Measurements from ENCODE around the gene NCOA3. TPM values are rescaled to one million over a fixed set of nuclear protein-coding genes. Genes with fewer than 3 reads are reported as not detected.
"Not testable (repeated sequence)": the region's sequence is repeated elsewhere in the genome, so short reads cannot be mapped to it uniquely, and the experiment has no call there.

The NCOA3 gene
- total and polyA plus RNA-seq, 7 donors, result 4.8 to 51.0 (median 22.8) TPM

GRCh38 chr20:47493175-47493962, 8.3 kb upstream of the NCOA3 start:
- TF ChIP-seq, protein P1, sequence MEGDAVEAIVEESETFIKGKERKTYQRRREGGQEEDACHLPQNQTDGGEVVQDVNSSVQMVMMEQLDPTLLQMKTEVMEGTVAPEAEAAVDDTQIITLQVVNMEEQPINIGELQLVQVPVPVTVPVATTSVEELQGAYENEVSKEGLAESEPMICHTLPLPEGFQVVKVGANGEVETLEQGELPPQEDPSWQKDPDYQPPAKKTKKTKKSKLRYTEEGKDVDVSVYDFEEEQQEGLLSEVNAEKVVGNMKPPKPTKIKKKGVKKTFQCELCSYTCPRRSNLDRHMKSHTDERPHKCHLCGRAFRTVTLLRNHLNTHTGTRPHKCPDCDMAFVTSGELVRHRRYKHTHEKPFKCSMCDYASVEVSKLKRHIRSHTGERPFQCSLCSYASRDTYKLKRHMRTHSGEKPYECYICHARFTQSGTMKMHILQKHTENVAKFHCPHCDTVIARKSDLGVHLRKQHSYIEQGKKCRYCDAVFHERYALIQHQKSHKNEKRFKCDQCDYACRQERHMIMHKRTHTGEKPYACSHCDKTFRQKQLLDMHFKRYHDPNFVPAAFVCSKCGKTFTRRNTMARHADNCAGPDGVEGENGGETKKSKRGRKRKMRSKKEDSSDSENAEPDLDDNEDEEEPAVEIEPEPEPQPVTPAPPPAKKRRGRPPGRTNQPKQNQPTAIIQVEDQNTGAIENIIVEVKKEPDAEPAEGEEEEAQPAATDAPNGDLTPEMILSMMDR (IDR thresholded peaks at IDR 0.05), result no peak
- no peak for TF ChIP-seq POLR2A (IDR thresholded peaks at IDR 0.05)
- TF ChIP-seq POLR2AphosphoS5 (IDR thresholded peaks at IDR 0.05), result peak in 3 of 4 donors; percentile 31 to 43 (median 38)
- TF ChIP-seq EP300 (IDR thresholded peaks at IDR 0.05), result no peak
- Histone ChIP-seq H3K4me3 (peak overlapping the region in 2 of 4 donors; percentile 4 to 5), H3K27ac (peak overlapping the region; percentile 61 to 77 (median 75)), H3K36me3 (no peaks in the 10 kb centered on the region), H3K4me1 (peaks cover 0 to 21% (median 16%) of the 10 kb centered on the region in 4 donors), H3K9me3 (no peaks in the 10 kb centered on the region), H3K27me3 (no peaks in the 10 kb centered on the region)
- intact Hi-C loops (cut with DNase I), result no loop called here
- WGBS, 2 donors, result 5 to 17% methylated on average over 3 of the region's 3 CpGs
- DNase-seq, result peak; percentile 95

DNA sequence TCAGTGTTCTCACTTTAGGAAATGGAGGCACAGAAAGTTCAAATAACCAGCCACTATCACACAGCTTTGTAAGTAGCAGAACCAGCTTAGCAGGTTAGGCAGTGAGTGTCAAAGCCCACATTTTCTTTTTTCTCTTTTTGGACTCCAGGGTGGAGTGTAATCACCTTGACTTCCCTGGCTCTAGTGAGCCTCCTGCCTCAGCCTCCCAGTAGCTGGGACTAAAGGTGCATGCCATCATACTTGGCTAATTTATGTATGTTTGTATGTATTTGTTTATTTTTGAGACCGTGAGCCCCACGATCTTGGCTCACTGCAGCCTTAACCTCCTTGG, 7.8 kb upstream of the NCOA3 start:
- peak overlapping the region; percentile 19 to 77 (median 75) for H3K27ac ChIP-seq
- WGBS, 2 donors, result 15 to 54% methylated on average over 2 of the region's 2 CpGs
- no peak overlapping the region for H3K4me3 ChIP-seq
- H3K9me3 ChIP-seq, result no peaks in the 10 kb centered on the region
- no peak for TF ChIP-seq POLR2AphosphoS5 (IDR thresholded peaks at IDR 0.05)
- TF ChIP-seq EP300 (IDR thresholded peaks at IDR 0.05), result no peak
- TF ChIP-seq, protein P1 (IDR thresholded peaks at IDR 0.05), result no peak
- no peak for TF ChIP-seq POLR2A (IDR thresholded peaks at IDR 0.05)
- intact Hi-C loops (cut with DNase I), result no loop called here
- H3K27me3 ChIP-seq, result no peaks in the 10 kb centered on the region
- peaks cover 0 to 21% (median 16%) of the 10 kb centered on the region in 4 donors for H3K4me1 ChIP-seq
- H3K36me3 ChIP-seq, result no peaks in the 10 kb centered on the region
- no peak for DNase-seq

GRCh38 chr20:47494606-47495005, 7.1 kb upstream of the NCOA3 start:
- H3K27me3 ChIP-seq; DNase-seq; intact Hi-C loops (cut with DNase I); H3K9me3 ChIP-seq; H3K36me3 ChIP-seq; H3K4me3 ChIP-seq: not testable (repeated sequence)
- 89 to 91% methylated on average over 11 of the region's 11 CpGs for WGBS, 2 donors
- H3K4me1 ChIP-seq, result peaks cover 0 to 21% (median 16%) of the 10 kb centered on the region in 4 donors
- H3K27ac ChIP-seq, result peak overlapping the region in 1 of 4 donors; percentile 77

DNA sequence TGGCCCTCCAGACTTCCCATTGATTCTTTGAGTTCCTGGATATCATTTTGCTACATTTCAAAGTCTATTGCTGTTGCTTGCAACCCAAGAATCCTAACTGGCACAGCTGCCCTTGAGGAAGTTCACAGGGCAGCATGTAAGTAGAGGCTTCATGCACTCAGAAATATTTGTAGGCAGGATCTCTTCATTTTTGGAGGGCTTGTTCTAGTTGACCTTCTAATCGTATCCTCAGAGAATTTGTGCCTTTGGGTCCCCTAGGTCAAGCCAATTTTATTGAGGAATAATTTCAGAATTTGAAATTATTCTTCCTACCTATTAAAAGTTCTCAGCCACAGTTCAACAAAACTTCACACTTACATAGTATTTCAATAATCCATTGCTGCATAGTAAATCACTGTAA, 5.6 kb upstream of the NCOA3 start:
- DNase-seq, result no peak
- no peak overlapping the region for H3K4me3 ChIP-seq
- TF ChIP-seq POLR2AphosphoS5 (IDR thresholded peaks at IDR 0.05), result no peak
- no peak for TF ChIP-seq EP300 (IDR thresholded peaks at IDR 0.05)
- TF ChIP-seq, protein P1 (IDR thresholded peaks at IDR 0.05), result no peak
- no peak for TF ChIP-seq POLR2A (IDR thresholded peaks at IDR 0.05)
- no peaks in the 10 kb centered on the region for H3K9me3 ChIP-seq
- H3K27me3 ChIP-seq, result no peaks in the 10 kb centered on the region
- H3K36me3 ChIP-seq, result no peaks in the 10 kb centered on the region
- H3K4me1 ChIP-seq, result peaks cover 0 to 26% (median 16%) of the 10 kb centered on the region in 4 donors
- WGBS, 2 donors, result 94 to 95% methylated on average over 1 of the region's 1 CpG
- intact Hi-C loops (cut with DNase I), result no loop called here
- no peak overlapping the region for H3K27ac ChIP-seq

GRCh38 chr20:47498606-47499005, 3.1 kb upstream of the NCOA3 start:
- no peak for DNase-seq
- intact Hi-C loops (cut with DNase I), result no loop called here
- TF ChIP-seq POLR2A (IDR thresholded peaks at IDR 0.05) (no peak), POLR2AphosphoS5 (IDR thresholded peaks at IDR 0.05) (no peak), EP300 (IDR thresholded peaks at IDR 0.05) (no peak)
- TF ChIP-seq, protein P1 (IDR thresholded peaks at IDR 0.05), result no peak
- Histone ChIP-seq H3K9me3 (no peaks in the 10 kb centered on the region), H3K27me3 (no peaks in the 10 kb centered on the region), H3K4me1 (peaks cover 0 to 25% (median 13%) of the 10 kb centered on the region in 4 donors), H3K4me3 (no peak overlapping the region), H3K27ac (no peak overlapping the region), H3K36me3 (no peaks in the 10 kb centered on the region)
- WGBS, 2 donors, result 93 to 96% methylated on average over 6 of the region's 6 CpGs
